ENCODE results near the gene HTT.

- TF ChIP-seq POLR2A (IDR thresholded peaks at IDR 0.05): no peak
- TF ChIP-seq, protein P1, sequence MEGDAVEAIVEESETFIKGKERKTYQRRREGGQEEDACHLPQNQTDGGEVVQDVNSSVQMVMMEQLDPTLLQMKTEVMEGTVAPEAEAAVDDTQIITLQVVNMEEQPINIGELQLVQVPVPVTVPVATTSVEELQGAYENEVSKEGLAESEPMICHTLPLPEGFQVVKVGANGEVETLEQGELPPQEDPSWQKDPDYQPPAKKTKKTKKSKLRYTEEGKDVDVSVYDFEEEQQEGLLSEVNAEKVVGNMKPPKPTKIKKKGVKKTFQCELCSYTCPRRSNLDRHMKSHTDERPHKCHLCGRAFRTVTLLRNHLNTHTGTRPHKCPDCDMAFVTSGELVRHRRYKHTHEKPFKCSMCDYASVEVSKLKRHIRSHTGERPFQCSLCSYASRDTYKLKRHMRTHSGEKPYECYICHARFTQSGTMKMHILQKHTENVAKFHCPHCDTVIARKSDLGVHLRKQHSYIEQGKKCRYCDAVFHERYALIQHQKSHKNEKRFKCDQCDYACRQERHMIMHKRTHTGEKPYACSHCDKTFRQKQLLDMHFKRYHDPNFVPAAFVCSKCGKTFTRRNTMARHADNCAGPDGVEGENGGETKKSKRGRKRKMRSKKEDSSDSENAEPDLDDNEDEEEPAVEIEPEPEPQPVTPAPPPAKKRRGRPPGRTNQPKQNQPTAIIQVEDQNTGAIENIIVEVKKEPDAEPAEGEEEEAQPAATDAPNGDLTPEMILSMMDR (IDR thresholded peaks at IDR 0.05): no peak
Measured at GRCh38 chr4:3082925-3083515, 8.5 kb downstream of the HTT start.

Data from lower leg skin (tissue), 3 donors.